CD4-positive, alpha-beta T cell treated with Interleukin-12 subunit alpha and Interleukin-12 subunit beta, for 1 hour (primary cell): ENCODE results near the gene ERCC6L.
A peak's percentile ranks its signal among the peaks of the same experiment; 100 is the strongest.

ENCODE experiments used
- DNase-seq: peaks from one replicate; pipeline ENCODE4 v3.0.0-alpha.2; 2020

The ERCC6L gene

GRCh38 chrX:72238721-72239475 is at the start of gene ERCC6L:
Gene ERCC6L (minus strand): TSS chrX:72239027. CDS start chrX:72238911, 116 bp downstream.
- DNase-seq = peak; percentile 89

- DNase-seq = no peak
Observed at GRCh38 chrX:72282302-72282701, 43.5 kb upstream of the ERCC6L start.

GRCh38 chrX:72280321-72280845 is 41.6 kb upstream of the ERCC6L start:
- no peak for DNase-seq

- DNase-seq = peak; percentile 16
Observed at GRCh38 chrX:72276478-72276953, 37.7 kb upstream of the ERCC6L start.

GRCh38 chrX:72274526-72274925 is 35.7 kb upstream of the ERCC6L start:
- peak; percentile 15 for DNase-seq

- no peak for DNase-seq
Observed at GRCh38 chrX:72273718-72274117, 34.9 kb upstream of the ERCC6L start.

- DNase-seq = no peak
Observed at GRCh38 chrX:72272868-72273267, 34.0 kb upstream of the ERCC6L start.

GRCh38 chrX:72271812-72272211 is 33.0 kb upstream of the ERCC6L start:
- DNase-seq = no peak

- no peak for DNase-seq
Observed at GRCh38 chrX:72271091-72271788, 32.4 kb upstream of the ERCC6L start.

- DNase-seq = no peak
Observed at GRCh38 chrX:72270316-72270866, 31.6 kb upstream of the ERCC6L start.

- no peak for DNase-seq
Observed at GRCh38 chrX:72269671-72270251, 30.9 kb upstream of the ERCC6L start.

- DNase-seq = no peak
Observed at GRCh38 chrX:72268597-72269365, 30.0 kb upstream of the ERCC6L start.

- no peak for DNase-seq
Observed at GRCh38 chrX:72265263-72265662, 26.4 kb upstream of the ERCC6L start.

- DNase-seq = no peak
Observed at GRCh38 chrX:72262077-72262476, 23.2 kb upstream of the ERCC6L start.

- DNase-seq = no peak
Observed at GRCh38 chrX:72260448-72260847, 21.6 kb upstream of the ERCC6L start.

- DNase-seq = no peak
Observed at GRCh38 chrX:72258174-72258573, 19.3 kb upstream of the ERCC6L start.

- no peak for DNase-seq
Observed at GRCh38 chrX:72255864-72256263, 17.0 kb upstream of the ERCC6L start.

- DNase-seq = no peak
Observed at GRCh38 chrX:72255445-72255844, 16.6 kb upstream of the ERCC6L start.

GRCh38 chrX:72254816-72255215 is 16.0 kb upstream of the ERCC6L start:
- no peak for DNase-seq

- DNase-seq = no peak
Observed at GRCh38 chrX:72253686-72254085, 14.9 kb upstream of the ERCC6L start.

- DNase-seq = no peak
Observed at GRCh38 chrX:72247206-72247942, 8.5 kb upstream of the ERCC6L start.
